HG03457 (cell line): ENCODE measurements around the gene MTHFD2L.

ENCODE experiments used
- ATAC-seq: cut with Tn5 transposase; IDR thresholded peaks from one replicate; pipeline ENCODE4 v1.9.1; 2021; ENCODE audit warnings: moderate number of reproducible peaks; ENCODE audit not compliant: unreplicated experiment

Gene MTHFD2L

DNA sequence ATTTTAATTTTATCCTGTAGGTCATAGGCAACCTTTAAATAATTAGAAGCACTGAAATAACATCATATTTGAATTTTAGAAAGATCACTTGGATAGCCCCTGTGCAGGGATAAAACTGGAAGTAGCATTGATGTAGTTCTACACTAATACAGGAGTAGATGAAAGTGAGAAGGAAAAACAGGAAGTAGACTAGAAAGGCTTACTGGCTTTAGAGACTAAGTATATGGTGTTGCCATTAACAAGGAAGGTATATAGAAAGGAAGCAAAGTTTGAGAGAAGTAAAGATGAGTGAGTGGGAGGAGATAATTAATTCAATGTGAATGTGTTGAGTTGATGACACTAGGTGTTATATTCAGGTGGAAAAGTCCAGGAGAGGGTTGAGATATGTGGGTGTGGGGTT, 77.2 kb downstream of the MTHFD2L start:
- ATAC-seq = no peak

DNA sequence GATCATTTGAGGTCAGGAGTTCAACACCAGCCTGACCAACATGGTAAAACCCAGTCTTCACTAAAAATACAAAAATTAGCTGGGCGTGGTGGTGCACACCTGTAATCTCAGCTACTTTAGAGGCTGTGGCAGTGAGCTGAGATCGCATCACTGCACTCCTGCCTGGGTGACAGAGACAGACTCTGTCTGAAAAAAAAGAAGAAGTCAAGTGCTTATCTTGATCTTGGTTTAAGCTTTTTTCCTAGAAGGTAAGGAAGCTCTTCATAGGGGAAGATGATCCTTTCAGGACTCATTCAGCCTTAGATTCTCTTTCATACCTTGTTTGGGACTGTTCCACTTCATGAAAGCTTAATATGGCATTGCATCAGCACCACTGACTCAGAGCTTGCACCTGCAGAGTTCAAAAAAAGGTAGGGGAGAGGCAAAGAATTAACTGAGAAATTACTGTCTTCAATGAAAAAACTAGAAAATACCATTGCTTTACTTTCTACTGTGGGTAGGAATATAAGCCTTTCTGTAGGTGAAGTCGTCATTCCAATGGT, 79.6 kb downstream of the MTHFD2L start:
- no peak for ATAC-seq

DNA sequence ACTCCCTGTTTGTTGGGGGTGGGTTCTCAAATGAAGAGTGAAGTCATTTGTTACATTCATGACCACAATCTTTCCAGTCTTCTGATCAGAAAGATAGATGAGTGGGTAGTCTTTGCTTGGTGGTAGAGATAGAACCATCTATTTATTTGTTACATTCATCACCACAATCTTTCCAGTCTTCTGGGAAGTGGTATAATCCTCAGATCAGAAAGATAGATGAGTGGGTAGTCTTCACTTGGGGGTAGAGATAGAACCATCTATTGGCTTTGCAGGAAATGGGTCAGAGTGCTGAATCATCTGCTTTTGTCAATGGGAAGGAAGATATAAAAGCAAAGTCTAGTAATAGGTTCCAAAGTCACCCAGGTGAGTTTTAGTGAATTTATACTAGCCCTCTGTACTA, 86.1 kb downstream of the MTHFD2L start:
- ATAC-seq = no peak

GRCh38 chr4:74252933-74253332, 95.0 kb downstream of the MTHFD2L start:
- ATAC-seq = no peak

GRCh38 chr4:74254386-74254785, 96.5 kb downstream of the MTHFD2L start:
- no peak for ATAC-seq

GRCh38 chr4:74255096-74255495, 97.2 kb downstream of the MTHFD2L start:
- no peak for ATAC-seq

GRCh38 chr4:74258963-74259362, 101.0 kb downstream of the MTHFD2L start:
- ATAC-seq = no peak

- ATAC-seq = no peak
Measured at GRCh38 chr4:74260036-74260435, 102.1 kb downstream of the MTHFD2L start.

DNA sequence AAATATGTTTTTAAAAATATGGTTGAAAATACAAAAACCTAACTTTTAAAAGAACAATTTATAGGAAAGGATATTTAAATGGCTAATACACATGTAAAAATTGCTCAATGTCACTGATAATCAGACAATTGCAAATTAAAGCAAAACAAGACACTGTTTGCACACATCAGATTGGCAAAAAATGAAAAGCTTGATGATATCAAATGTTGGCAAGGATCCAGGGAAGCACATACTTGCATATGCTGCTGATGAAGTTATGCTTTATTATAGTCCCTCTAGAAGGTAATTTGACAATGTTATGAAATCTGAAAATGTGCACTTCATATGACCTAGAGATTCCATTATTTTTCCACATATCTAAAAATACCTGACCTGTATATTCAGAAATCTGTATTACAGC, 104.6 kb downstream of the MTHFD2L start:
- no peak for ATAC-seq

GRCh38 chr4:74263551-74263950, 105.6 kb downstream of the MTHFD2L start:
- ATAC-seq = no peak

DNA sequence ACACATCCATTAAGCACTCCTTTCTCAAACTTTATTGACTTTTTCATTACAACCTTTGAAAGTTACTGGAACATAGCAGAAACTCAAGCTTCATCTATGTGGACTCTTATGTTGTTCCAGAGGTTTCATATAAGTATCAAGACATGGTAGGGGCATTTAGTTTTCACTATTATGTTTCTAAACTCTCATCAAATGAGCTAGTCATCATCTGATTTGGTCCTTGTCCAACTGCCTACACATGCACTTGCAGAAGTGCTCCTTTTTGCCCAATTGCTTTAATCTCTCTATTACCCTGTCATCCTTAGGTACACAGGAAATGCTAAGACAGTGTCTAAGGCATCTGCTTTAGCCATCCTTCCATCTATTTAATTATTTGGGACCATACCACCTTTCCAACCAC, 108.2 kb downstream of the MTHFD2L start:
- no peak for ATAC-seq

- ATAC-seq = no peak
Measured at GRCh38 chr4:74267998-74268606, 110.2 kb downstream of the MTHFD2L start.

DNA sequence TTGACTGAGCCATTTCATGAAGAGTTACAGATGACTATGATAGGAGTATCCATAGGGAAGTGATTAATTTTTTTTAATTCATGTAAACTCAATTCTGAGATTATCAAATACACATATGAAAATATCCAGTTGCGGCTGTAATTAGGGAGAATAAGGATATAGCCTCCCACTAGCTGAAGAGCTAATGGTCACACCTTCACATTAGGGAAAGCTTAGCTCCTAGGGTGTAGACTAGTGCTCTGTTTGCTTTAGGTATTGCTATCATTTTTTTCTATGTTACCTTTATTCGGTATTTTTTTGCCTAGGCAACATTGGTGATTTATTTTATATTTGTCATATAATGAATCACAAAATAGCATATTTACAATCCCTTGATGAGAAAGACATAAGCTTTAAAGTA, 110.7 kb downstream of the MTHFD2L start:
- no peak for ATAC-seq

DNA sequence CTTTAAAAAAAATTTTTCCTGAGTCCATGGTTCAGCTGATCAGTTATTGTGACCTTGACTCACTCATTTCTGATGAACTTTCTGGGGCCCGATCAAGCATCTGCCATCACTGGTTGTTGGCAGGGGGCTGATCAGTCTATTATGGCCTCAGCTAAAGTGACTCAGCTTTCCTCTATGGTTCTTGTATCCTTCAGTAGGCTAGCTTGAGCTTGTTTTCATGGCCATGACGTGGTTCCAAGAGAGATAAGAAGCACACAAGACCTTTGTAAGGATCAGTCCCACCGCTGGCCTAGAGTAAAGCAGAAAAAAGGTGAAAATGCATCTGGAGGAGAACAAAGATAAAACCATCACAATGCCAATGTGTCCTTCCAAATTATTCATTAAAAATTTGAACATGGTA, 120.6 kb downstream of the MTHFD2L start:
- ATAC-seq = no peak

GRCh38 chr4:74279716-74280115, 121.8 kb downstream of the MTHFD2L start:
- no peak for ATAC-seq

GRCh38 chr4:74282926-74283325, 125.0 kb downstream of the MTHFD2L start:
- ATAC-seq = no peak

DNA sequence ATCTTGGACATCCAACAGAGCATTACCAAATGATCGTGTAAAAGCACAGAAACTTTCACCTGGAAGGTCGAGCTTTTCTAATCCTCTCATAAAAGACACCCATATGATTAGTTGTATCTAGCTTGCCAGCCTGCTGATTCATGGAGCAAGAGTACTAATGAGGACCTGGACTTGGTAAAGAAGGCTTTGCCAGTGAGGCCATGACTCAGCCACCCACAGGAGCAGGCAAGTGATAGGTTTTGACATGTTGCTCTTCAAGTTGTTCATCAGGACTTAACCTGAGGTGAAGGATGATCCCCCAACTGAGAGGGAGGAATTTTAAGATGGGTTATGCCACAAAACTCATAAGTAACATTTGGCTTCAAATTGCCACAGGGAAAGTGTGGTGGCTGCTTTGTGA, 125.7 kb downstream of the MTHFD2L start:
- ATAC-seq = no peak

- no peak for ATAC-seq
Measured at GRCh38 chr4:74284053-74284452, 126.1 kb downstream of the MTHFD2L start.

- ATAC-seq = no peak
Measured at GRCh38 chr4:74287164-74287563, 129.2 kb downstream of the MTHFD2L start.

DNA sequence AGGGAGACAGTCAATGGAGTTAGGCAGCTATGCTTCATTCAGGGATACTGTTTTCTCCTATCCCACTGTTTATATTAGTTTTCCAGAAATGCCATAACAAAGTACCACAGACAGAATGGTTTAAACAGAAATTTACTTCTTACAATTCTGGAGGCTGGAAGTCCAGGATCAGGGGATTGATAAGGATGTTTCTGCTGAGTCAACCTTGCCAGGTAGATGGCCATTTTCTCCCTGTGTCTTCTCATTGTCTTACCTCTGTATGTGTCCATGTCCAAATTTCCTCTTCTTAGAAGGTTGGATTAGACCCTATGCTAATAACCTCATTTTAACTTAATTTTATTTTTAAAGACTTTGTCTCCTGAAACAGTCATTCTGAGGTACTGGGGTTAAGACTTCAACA, 129.9 kb downstream of the MTHFD2L start:
- no peak for ATAC-seq

- no peak for ATAC-seq
Measured at GRCh38 chr4:74291471-74291870, 133.6 kb downstream of the MTHFD2L start.

DNA sequence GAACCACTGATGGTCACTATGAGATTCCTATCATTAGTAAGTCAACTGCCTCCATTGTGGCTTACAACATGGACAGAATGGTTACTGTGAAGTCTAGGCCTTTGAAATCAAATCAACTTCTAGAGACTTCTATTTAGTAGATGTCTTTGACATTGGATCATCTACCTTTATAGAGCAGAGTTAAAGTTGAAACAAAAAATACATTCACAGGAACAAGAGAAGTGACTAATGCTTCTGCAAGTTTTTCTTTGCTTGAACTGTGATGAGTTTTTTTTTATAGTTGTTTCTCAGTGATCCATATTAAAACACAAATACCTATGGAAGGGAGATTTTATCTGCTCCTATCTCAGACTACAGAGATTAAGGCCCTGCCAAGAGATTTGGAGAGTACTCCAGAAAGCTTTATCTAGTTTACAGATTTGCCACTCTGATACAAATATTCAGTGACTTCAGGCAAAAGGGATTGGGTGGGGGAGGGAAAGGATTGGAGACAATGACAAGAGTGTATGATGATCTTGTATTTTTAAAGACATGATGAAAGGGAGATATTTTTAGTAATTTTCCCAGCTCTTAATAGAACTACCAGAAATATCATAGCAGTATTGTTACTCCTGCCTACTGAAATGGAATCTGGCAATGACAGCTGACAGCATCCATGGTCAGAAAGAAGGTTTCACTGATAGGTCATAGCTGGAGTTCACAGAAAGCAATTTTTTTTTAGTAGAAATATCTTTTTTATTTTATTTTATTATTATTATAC, 134.4 kb downstream of the MTHFD2L start:
- no peak for ATAC-seq
